HepG2 (cell line): ENCODE measurements around the gene S100A8. TPM values are rescaled to one million over a fixed set of nuclear protein-coding genes. Genes with fewer than 3 reads are reported as not detected.

ENCODE experiments used
- ATAC-seq: fragments of 200-7000 bp; cut with Tn5 transposase; 3 replicates; pipeline ENCODE4 v1.9.1; 2020; ENCODE audit warnings: mild to moderate bottlenecking, moderate library complexity
- BruUV-seq: library from RNA; stranded (reverse); fragments of 400-500 nt; replicated peaks from 2 replicates; lab custom pipeline; 2021; lab: Mats Ljungman, UMichigan
- CTCF ChIA-PET: fragments of 300-600 bp; formaldehyde crosslinking; extraction: SDS; loops from one replicate; lab custom pipeline; 2021; ENCODE audit warnings: low total read pairs, inconsistent platforms, low intra/inter-chr PET ratio; lab: Yijun Ruan, JAX
- POLR2A ChIA-PET: fragments of 350-600 bp; sonication (Branson Sonifier 250); formaldehyde crosslinking; loops from one replicate; lab custom pipeline; 2020; ENCODE audit warnings: antibody characterized with exemption, inconsistent platforms; lab: Yijun Ruan, JAX
- DNase-seq: peaks from one replicate; pipeline ENCODE4 v3.0.0-alpha.2; 2015; ENCODE audit warnings: low spot score
- FAIRE-seq: peaks from 3 replicates; lab custom pipeline; 2011; peaks lifted over from hg19 to GRCh38; lab: Jason Lieb, UNC
- H2AFZ ChIP-seq: one replicate; pipeline ENCODE4 v1.6.1; 2011; ENCODE audit warnings: low read length, inconsistent platforms
- H3K27ac ChIP-seq: fragments of 300-600 bp; 3 replicates; pipeline ENCODE4 v1.8.0; 2011; ENCODE audit warnings: mixed run types, mild to moderate bottlenecking, mixed read lengths, low read length, inconsistent platforms; ENCODE audit not compliant: insufficient read depth; ENCODE audit errors: extremely low read length
- H3K27me3 ChIP-seq, 2 experiments: fragments of 200-600 bp in 1 of 2; 2 replicates in 1 of 2; 3 replicates in 1 of 2; pipeline versions ENCODE4 v1.6.0 to v1.8.0; 2011; ENCODE audit warnings: low read length in 2 of 2, mild to moderate bottlenecking in 2 of 2, moderate library complexity in 2 of 2, inconsistent platforms in 1 of 2; ENCODE audit not compliant: insufficient read depth in 2 of 2, control insufficient read depth in 1 of 2
- H3K36me3 ChIP-seq, 2 experiments: fragments of 200-600 bp in 1 of 2; replicated peaks in 1 of 2; 2 replicates in 1 of 2; 3 replicates in 1 of 2; pipeline versions ENCODE4 v1.5.1 to v1.8.0; 2011; ENCODE audit warnings: low read length in 2 of 2, inconsistent platforms in 1 of 2; ENCODE audit not compliant: insufficient read depth in 2 of 2, control insufficient read depth in 1 of 2
- H3K4me1 ChIP-seq: 2 replicates; pipeline ENCODE4 v1.5.1; 2012; ENCODE audit warnings: low read length, inconsistent platforms; ENCODE audit not compliant: insufficient read depth
- H3K4me2 ChIP-seq: 2 replicates; pipeline ENCODE4 v1.6.0; 2011; ENCODE audit warnings: low read depth, low read length, inconsistent platforms
- H3K4me3 ChIP-seq, 3 experiments: fragments of 200-600 bp in 1 of 3; sonication (generic), shearing (Covaris generic) in 1 of 3; replicated peaks in 1 of 3; 2 replicates each; pipeline ENCODE4 v1.5.1; 2011 to 2016; ENCODE audit warnings: low read length in 3 of 3, inconsistent platforms in 2 of 3, low read depth in 2 of 3, mild to moderate bottlenecking in 2 of 3, control low read depth in 1 of 3, mixed read lengths in 1 of 3; ENCODE audit not compliant: insufficient read depth in 1 of 3
- H3K79me2 ChIP-seq: one replicate; pipeline ENCODE4 v1.6.1; 2011; ENCODE audit warnings: low read length, inconsistent platforms; ENCODE audit not compliant: insufficient read depth
- H3K9ac ChIP-seq: 2 replicates; pipeline ENCODE4 v1.6.0; 2011; ENCODE audit warnings: mild to moderate bottlenecking, low read depth, low read length, inconsistent platforms; ENCODE audit not compliant: insufficient read depth
- H3K9me3 ChIP-seq: 2 replicates; pipeline ENCODE4 v1.5.1; 2012; ENCODE audit warnings: mild to moderate bottlenecking, low read length
- H4K20me1 ChIP-seq: 2 replicates; pipeline ENCODE4 v1.6.0; 2011; ENCODE audit warnings: inconsistent platforms, mild to moderate bottlenecking, low read length, moderate library complexity; ENCODE audit not compliant: insufficient read depth
- BCLAF1 ChIP-seq: fragments of 450-650 bp; IDR thresholded peaks from 2 replicates; pipeline ENCODE4 v1.6.1; 2017; ENCODE audit warnings: mild to moderate bottlenecking
- HNRNPUL1 ChIP-seq: fragments of 200-400 bp; formaldehyde crosslinking; IDR thresholded peaks from 2 replicates; pipeline ENCODE4 v1.6.1; 2017; ENCODE audit warnings: low read depth, mild to moderate bottlenecking, low read length, moderate library complexity
- PCBP1 ChIP-seq: fragments of 200-400 bp; formaldehyde crosslinking; IDR thresholded peaks from 2 replicates; pipeline ENCODE4 v1.6.1; 2017; ENCODE audit warnings: mild to moderate bottlenecking, low read depth, low read length, borderline replicate concordance
- PHB2 ChIP-seq: fragments of 450-650 bp; IDR thresholded peaks from 2 replicates; pipeline ENCODE4 v1.6.1; 2018; ENCODE audit not compliant: partially characterized antibody
- POLR2AphosphoS5 ChIP-seq: IDR thresholded peaks from 2 replicates; pipeline ENCODE4 v1.6.1; 2012; ENCODE audit warnings: low read depth, low read length
- SNAPC2 ChIP-seq: sonication (generic); formaldehyde crosslinking; IDR thresholded peaks from 2 replicates; pipeline ENCODE4 v1.8.1; 2022; ENCODE audit warnings: mild to moderate bottlenecking, missing genetic modification reagents
- SOX6 ChIP-seq, 2 experiments: fragments of 450-650 bp in 1 of 2; sonication (generic) in 1 of 2; formaldehyde crosslinking in 1 of 2; IDR thresholded peaks; 2 replicates each; pipeline versions ENCODE4 v1.4.0 to v1.6.1; 2017 to 2020; ENCODE audit warnings: antibody characterized with exemption in 1 of 2, mild to moderate bottlenecking in 1 of 2, missing genetic modification reagents in 1 of 2
- YEATS4 ChIP-seq: sonication (generic); formaldehyde crosslinking; IDR thresholded peaks from 2 replicates; pipeline ENCODE4 v1.4.0; 2020; ENCODE audit warnings: missing genetic modification reagents, borderline replicate concordance
- ZBTB21 ChIP-seq: sonication (generic); formaldehyde crosslinking; IDR thresholded peaks from 2 replicates; pipeline ENCODE4 v1.4.0; 2020; ENCODE audit warnings: missing genetic modification reagents
- ZNF557 ChIP-seq: sonication (generic); formaldehyde crosslinking; IDR thresholded peaks from 2 replicates; pipeline ENCODE4 v1.4.0; 2020; ENCODE audit warnings: missing genetic modification reagents
- ZNF652 ChIP-seq: IDR thresholded peaks from 2 replicates; pipeline ENCODE4 v1.6.1; 2016; ENCODE audit warnings: low read depth, borderline replicate concordance
- ZNF761 ChIP-seq: sonication (generic); formaldehyde crosslinking; conservative IDR thresholded peaks from 2 replicates; pipeline ENCODE4 v1.4.0; 2020; ENCODE audit warnings: mild to moderate bottlenecking, missing genetic modification reagents
- WGBS: methylation state at CpG from one replicate; pipeline ENCODE4 v1.1.6; 2017; ENCODE audit warnings: low lambda C conversion rate; 5-methylcytosine and 5-hydroxymethylcytosine counted together
- in situ Hi-C: cut with HindIII; loops from 2 replicates; pipeline ENCODE4 v1.10.0; 2017; ENCODE audit warnings: low pct_unique_long_range_greater_than_20kb; ENCODE audit not compliant: extremely low pct_ligation_motif_present
- intact Hi-C: fragments of 100-400 bp; cut with micrococcal nuclease; formaldehyde crosslinking; loops from one replicate; pipeline ENCODE4 v1.10.0; 2022; ENCODE audit not compliant: unreplicated experiment
- polyA plus RNA-seq, 8 experiments: library from polyadenylated mRNA; depleted of rRNA in 3 of 8; stranded (reverse) in 7 of 8; unstranded in 1 of 8; fragments of >200 nt; fragmentation: Illumina TruSeq in 4 of 8; extraction: Trizol in 4 of 8; gene quantifications; 2 replicates each; pipeline versions ENCODE4 v1.2.1 to v1.2.3, GENCODE V29; 2011 to 2016; ENCODE audit warnings: low read depth in 4 of 8, missing spikeins in 1 of 8, mixed read lengths in 1 of 8; ENCODE audit not compliant: insufficient read depth in 1 of 8
- total RNA-seq, 5 experiments: library from RNA; depleted of rRNA; stranded (reverse); fragments of >200 nt; fragmentation: Illumina TruSeq; extraction: Trizol; gene quantifications; 2 replicates each; pipeline ENCODE4 v1.2.3, GENCODE V29; 2016; ENCODE audit warnings: low read depth in 1 of 5
- TF ChIP-seq, protein P1 (sequence below): sonication (generic); formaldehyde crosslinking; IDR thresholded peaks from 2 replicates; pipeline ENCODE4 v1.4.0; 2020; ENCODE audit warnings: missing genetic modification reagents
- TF ChIP-seq, protein P2 (sequence below): sonication (generic); formaldehyde crosslinking; IDR thresholded peaks from 2 replicates; pipeline ENCODE4 v1.8.0; 2022; ENCODE audit warnings: mild to moderate bottlenecking, missing genetic modification reagents; ENCODE audit not compliant: insufficient replicate concordance

Gene S100A8
- total and polyA plus RNA-seq, 2 of the 13 experiments (the other 11 are each of a cell fraction or from before 2014, with no cell fraction given) = not detected

DNA sequence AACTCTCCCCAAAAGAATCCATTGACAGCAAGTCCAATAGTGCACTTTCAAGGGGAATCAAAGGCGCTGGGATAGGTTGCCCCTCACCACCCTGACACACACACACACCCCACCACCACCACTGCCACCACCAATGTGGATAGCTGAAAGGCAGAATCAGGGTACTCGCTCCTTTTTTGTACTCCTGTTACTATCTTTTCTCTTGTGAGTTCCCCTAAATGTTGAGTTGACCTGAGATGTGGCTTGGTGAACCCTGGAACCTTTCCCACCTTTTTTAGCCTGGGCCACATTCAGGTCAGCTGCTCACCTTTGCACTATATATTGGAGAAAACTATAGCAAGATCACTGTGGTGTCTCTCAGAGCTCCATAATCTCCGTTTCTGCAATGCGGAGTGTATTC lies 3.9 kb downstream of the S100A8 start:
- ChIA-PET CTCF (no interaction called here), POLR2A (no interaction called here)
- Histone ChIP-seq H3K4me1 (no peaks in the 10 kb centered on the region), H3K36me3 (no peaks in the 10 kb centered on the region), H3K79me2 (no peaks in the 10 kb centered on the region), H3K27me3 (no peaks in the 10 kb centered on the region; a peak in 2 of 5 replicates), H3K4me3 (no peak overlapping the region), H3K4me2 (no peak overlapping the region), H2AFZ (no peak overlapping the region), H3K27ac (no peak overlapping the region), H3K9me3 (no peaks in the 10 kb centered on the region), H4K20me1 (no peaks in the 10 kb centered on the region), H3K9ac (no peak overlapping the region)
- BruUV-seq = no TSS peak
- no peak for TF ChIP-seq YEATS4 (CRISPR knock-in tag)
- TF ChIP-seq, protein P1, sequence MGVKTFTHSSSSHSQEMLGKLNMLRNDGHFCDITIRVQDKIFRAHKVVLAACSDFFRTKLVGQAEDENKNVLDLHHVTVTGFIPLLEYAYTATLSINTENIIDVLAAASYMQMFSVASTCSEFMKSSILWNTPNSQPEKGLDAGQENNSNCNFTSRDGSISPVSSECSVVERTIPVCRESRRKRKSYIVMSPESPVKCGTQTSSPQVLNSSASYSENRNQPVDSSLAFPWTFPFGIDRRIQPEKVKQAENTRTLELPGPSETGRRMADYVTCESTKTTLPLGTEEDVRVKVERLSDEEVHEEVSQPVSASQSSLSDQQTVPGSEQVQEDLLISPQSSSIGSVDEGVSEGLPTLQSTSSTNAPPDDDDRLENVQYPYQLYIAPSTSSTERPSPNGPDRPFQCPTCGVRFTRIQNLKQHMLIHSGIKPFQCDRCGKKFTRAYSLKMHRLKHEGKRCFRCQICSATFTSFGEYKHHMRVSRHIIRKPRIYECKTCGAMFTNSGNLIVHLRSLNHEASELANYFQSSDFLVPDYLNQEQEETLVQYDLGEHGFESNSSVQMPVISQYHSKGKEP (CRISPR knock-in tag) = no peak
- no peak for TF ChIP-seq SNAPC2 (CRISPR knock-in tag)
- intact Hi-C loops (no loop called here), in situ Hi-C loops (no loop called here)
- DNase-seq = no peak
- ATAC-seq = no peak
- FAIRE-seq = no peak
- WGBS = 35% methylated on average over 4 of the region's 4 CpGs

GRCh38 chr1:153386500-153386901 lies 4.4 kb downstream of the S100A8 start:
- Histone ChIP-seq H4K20me1 (no peaks in the 10 kb centered on the region), H3K9me3 (no peaks in the 10 kb centered on the region), H3K36me3 (no peaks in the 10 kb centered on the region), H3K9ac (no peak overlapping the region), H3K79me2 (no peaks in the 10 kb centered on the region), H3K27ac (no peak overlapping the region), H3K27me3 (no peaks in the 10 kb centered on the region; a peak in 1 of 5 replicates), H3K4me2 (no peak overlapping the region), H3K4me1 (no peaks in the 10 kb centered on the region), H2AFZ (no peak overlapping the region), H3K4me3 (no peak overlapping the region)
- no peak for FAIRE-seq
- intact Hi-C loops = no loop called here
- ChIA-PET POLR2A (no interaction called here), CTCF (no interaction called here)
- no peak for ATAC-seq
- no peak for DNase-seq
- no TSS peak for BruUV-seq
- in situ Hi-C loops = no loop called here
- WGBS = 18% methylated on average over 5 of the region's 5 CpGs
- TF ChIP-seq PHB2 (no peak), POLR2AphosphoS5 (no peak), ZNF652 (CRISPR knock-in tag) (no peak), PCBP1 (no peak), HNRNPUL1 (no peak), ZNF557 (CRISPR knock-in tag) (no peak), BCLAF1 (no peak), ZBTB21 (no peak), ZNF761 (CRISPR knock-in tag) (no peak), SOX6 (IDR thresholded peaks at IDR 0.05) (no peak), SOX6 (CRISPR knock-in tag; IDR thresholded peaks at IDR 0.05) (no peak)
- TF ChIP-seq, protein P2, sequence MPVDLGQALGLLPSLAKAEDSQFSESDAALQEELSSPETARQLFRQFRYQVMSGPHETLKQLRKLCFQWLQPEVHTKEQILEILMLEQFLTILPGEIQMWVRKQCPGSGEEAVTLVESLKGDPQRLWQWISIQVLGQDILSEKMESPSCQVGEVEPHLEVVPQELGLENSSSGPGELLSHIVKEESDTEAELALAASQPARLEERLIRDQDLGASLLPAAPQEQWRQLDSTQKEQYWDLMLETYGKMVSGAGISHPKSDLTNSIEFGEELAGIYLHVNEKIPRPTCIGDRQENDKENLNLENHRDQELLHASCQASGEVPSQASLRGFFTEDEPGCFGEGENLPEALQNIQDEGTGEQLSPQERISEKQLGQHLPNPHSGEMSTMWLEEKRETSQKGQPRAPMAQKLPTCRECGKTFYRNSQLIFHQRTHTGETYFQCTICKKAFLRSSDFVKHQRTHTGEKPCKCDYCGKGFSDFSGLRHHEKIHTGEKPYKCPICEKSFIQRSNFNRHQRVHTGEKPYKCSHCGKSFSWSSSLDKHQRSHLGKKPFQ = no peak
